Activated naive CD4-positive, alpha-beta T cell (primary cell): Measurements from ENCODE around the gene BHMT2.

Experiments
- DNase-seq, 4 experiments: peaks; one replicate each; lab custom pipeline; 2025; lab: John Stamatoyannopoulos, UW

The BHMT2 gene

DNA sequence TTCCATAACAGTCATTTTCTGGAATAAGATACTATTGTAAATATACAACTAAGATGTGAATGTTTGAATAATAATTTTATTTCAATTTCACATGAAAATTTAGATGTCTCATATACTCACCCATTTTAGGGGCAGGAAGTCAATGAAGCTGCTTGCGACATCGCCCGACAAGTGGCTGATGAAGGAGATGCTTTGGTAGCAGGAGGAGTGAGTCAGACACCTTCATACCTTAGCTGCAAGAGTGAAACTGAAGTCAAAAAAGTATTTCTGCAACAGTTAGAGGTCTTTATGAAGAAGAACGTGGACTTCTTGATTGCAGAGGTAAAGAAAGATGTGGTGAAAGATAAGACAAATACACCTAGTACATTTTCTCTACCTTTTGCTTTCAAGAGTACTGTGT, 50.7 kb downstream of the BHMT2 start:
- DNase-seq, result no peak

DNA sequence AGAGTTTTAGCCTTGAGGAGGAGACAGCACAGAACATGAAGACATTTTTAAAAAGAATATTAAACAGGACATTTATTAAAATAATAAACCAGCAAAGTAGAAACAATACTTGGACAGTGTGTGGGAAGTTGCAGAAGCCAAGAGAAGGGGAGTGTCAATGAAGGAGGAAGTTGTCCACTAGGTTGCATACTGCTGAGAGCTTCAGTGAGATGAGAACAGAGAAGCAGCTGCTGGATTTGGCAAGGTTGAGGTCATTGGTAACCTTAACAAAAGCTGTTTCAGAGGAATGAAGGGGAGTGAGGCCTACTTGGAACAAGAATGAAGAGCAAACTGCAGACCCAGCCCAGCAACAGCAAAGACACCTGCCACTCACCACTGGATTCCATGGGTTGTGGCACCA, 53.4 kb downstream of the BHMT2 start:
- no peak for DNase-seq

DNA sequence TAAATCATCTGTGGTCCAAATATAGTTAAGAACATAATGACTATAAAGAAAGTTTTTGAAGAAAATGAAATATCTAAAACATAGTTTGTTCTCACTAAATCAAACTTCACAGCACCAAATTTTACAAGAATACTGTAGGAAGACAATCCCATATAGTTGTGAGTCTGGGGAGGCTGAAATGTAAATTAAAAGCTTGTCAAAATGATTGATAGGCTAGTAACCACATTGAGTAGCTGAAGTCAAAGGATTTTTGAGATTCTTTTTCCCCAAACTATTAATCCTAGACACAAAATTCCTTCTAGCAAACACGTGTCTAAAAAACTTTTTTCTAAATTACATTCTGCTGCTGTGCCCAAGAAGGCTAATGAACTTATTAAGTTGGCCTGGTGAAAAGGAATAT, 55.0 kb downstream of the BHMT2 start:
- DNase-seq, result no peak

DNA sequence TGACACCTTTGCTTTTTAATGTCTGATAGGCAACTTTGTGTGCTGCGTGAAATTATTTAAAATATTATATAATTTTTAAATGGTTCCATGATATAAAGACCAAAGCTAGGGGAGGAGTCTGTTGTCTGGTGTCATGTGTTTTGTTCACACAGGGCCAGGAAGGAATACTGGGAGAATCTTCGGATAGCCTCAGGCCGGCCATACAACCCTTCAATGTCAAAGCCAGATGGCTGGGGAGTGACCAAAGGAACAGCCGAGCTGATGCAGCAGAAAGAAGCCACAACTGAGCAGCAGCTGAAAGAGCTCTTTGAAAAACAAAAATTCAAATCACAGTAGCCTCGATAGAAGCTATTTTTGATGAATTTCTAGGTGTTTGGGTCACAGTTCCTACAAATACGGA, 61.2 kb downstream of the BHMT2 start:
- no peak for DNase-seq

DNA sequence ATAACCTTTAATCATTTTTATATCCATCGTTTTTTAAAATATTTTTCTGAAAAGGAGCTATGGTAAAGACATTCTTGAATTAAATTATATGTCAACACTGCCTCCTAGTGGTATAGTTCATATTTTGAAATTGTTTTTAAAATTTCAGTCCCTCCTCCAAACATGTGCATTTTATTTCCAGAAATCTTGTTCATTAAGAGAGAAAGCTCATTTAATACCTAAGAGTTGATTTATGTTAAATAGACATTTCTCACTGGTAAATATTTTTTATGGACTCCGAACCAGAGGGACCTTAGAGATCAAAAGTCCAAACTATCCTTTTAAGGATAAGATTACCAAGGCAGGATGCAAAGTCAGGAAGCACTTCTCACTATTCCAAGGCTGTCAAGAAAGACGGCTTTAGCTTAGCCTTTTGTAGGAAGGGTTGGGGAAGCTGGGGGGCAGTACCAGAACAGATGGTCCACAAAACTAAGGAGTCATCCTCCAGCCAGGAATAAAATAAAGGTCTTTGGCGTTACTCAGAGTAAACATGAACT, 63.6 kb downstream of the BHMT2 start:
- DNase-seq, result no peak

DNA sequence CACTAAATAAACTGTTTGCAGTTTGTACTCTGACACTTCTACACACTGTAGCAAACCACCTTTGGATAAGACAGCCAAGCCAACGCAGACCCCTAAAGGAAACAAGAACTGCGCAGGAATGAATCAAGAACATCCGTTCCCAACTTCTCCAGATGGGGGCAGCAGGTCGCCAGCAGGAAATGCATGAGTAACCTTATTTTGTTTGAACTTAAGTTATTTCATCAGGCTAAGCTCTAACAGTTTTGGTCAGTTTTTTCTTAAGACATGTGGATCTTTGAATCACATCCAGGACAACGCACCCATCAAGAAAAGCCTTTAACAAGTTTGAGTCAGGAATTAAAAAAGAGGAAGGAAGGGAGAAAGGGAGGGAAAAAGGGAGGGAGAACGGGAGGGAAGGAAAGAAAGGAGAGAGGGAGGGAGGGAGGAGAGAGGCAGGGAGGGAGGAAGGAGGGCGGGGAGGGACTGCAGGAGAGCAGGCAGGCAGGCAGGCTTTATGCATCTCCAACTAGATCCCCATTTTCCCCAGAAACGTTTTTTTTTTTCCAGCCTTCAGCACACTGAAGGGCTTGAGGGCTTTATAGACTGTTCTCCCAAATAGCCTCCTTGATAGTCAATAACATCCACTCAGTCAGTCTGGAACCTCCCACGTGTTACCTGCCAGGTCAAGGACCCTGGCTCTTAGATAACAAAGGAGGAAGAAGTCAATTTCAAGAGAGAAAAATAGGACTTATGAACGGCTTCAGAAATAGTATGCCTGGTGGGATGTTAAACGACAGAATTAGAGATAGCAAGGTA, 64.3 kb downstream of the BHMT2 start:
- DNase-seq, result peak; percentile 13 to 44 (median 28)

DNA sequence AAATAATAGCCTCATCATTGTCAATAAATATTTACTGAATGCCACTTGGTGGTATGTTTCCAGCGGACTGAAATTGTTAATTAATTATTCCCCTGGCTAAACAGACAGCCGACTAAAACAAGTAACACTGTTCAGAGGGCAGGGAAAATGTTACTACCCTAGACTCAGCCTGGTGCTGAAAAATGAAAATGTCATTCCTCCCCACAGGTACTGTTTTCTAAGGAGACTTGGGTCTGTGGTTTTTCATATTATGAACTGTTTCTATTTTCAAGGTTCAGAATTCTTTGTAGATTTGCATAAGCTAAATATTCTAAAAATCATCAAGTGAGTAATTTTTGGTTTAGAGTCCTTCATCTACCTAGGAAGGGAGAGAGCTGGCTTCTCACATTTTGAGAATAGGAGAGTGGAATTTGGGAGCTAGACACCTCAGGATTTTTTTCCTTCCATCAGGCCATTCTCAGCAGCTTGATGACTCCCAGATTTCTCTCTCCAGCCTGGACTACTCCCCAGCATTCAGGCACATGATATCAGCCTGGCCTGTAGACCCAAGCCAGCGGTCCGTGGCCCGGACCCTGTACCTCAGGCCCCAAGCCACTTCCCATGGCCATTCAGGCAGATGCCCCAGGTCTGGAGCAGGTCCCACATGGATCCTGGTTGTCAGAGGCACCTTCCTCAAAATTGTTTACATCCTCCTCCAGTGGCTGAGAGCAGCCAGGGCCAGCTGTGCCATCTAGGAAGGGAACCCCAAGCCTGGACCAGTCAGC, 66.4 kb downstream of the BHMT2 start:
- DNase-seq, result no peak

DNA sequence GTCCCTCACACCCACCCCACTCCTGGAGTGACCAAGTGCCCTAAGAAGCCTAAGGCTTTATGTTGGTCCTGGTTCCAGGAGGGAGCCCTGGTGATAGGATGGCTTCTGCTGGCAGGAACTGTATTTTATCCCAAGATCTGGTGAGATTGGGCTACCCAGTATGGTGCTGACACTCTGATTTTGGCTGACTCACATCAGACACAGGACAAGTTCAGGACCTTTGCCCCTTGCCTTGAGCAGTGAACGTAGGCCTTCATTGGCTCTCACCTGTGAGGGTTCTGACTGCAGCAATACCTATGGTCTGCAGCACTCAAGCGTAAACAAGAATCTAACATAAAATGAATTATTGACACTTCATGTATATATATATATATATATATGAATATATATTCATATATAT, 67.1 kb downstream of the BHMT2 start:
- DNase-seq, result no peak
